B cell (primary cell): Measurements from ENCODE around the gene TBC1D22A. TPM values are rescaled to one million over a fixed set of nuclear protein-coding genes. Genes with fewer than 3 reads are reported as not detected.

Experiments
- ATAC-seq: fragments of 200-7000 bp; cut with Tn5 transposase; one replicate; pipeline ENCODE4 v1.10.0; 2021; ENCODE audit warnings: low read depth, mild to moderate bottlenecking, moderate number of reproducible peaks, moderate library complexity
- CTCF ChIA-PET: fragments of 350-600 bp; sonication (Branson Sonifier 250); formaldehyde crosslinking; loops from one replicate; lab custom pipeline; 2021; ENCODE audit warnings: antibody characterized with exemption, inconsistent platforms; lab: Charles Lee
- POLR2A ChIA-PET: fragments of 350-600 bp; sonication (Branson Sonifier 250); formaldehyde crosslinking; loops from one replicate; lab custom pipeline; 2021; ENCODE audit warnings: antibody characterized with exemption; lab: Charles Lee
- DNase-seq: peaks from one replicate; pipeline ENCODE4 v3.0.0; 2013
- H2AFZ ChIP-seq: 2 replicates; pipeline ENCODE4 v1.6.1; 2012; ENCODE audit warnings: mild to moderate bottlenecking, low read depth, low read length; ENCODE audit not compliant: insufficient read depth, poor library complexity, severe bottlenecking
- H3K27ac ChIP-seq, 2 donors: 1 replicate in 1 of 2; 2 replicates in 1 of 2; pipeline ENCODE4 v1.5.1; 2012 to 2013; ENCODE audit warnings: low read length in 2 of 2, mild to moderate bottlenecking in 2 of 2, moderate library complexity in 1 of 2
- H3K27me3 ChIP-seq, 4 experiments: fragments of 200-600 bp in 1 of 4; sonication (generic) in 1 of 4; replicated peaks in 1 of 4; 1 replicate in 2 of 4; 2 replicates in 2 of 4; pipeline versions ENCODE4 v1.6.1 to v1.7.0; 2013 to 2016; ENCODE audit warnings: low read length in 3 of 4, mild to moderate bottlenecking in 2 of 4, mixed read lengths in 1 of 4, moderate library complexity in 1 of 4; ENCODE audit not compliant: insufficient read depth in 4 of 4, control insufficient read depth in 3 of 4; ENCODE audit errors: control extremely low read depth in 1 of 4
- H3K36me3 ChIP-seq, 2 experiments: replicated peaks in 1 of 2; 1 replicate in 1 of 2; 2 replicates in 1 of 2; pipeline versions ENCODE4 v1.6.1 to v1.7.1; 2013; ENCODE audit warnings: low read length in 1 of 2; ENCODE audit not compliant: insufficient read depth in 2 of 2, control insufficient read depth in 1 of 2; ENCODE audit errors: control extremely low read depth in 1 of 2, extremely low read depth in 1 of 2
- H3K4me1 ChIP-seq, 2 donors: fragments of 200-600 bp in 1 of 2; sonication (generic) in 1 of 2; 1 replicate in 1 of 2; 2 replicates in 1 of 2; pipeline versions ENCODE4 v1.5.1 to v1.6.1; 2013 to 2017; ENCODE audit warnings: low read length in 2 of 2; ENCODE audit not compliant: control insufficient read depth in 2 of 2, insufficient read depth in 2 of 2
- H3K4me2 ChIP-seq: replicated peaks from 2 replicates; pipeline ENCODE3; 2012; ENCODE audit warnings: mild to moderate bottlenecking, low read depth, low read length; ENCODE audit not compliant: poor library complexity, severe bottlenecking
- H3K4me3 ChIP-seq, 5 experiments: fragments of 200-600 bp in 1 of 5; sonication (generic) in 1 of 5; 1 replicate in 3 of 5; 2 replicates in 2 of 5; pipeline versions ENCODE4 v1.5.1 to v1.7.0; 2011 to 2016; ENCODE audit warnings: low read length in 4 of 5, mild to moderate bottlenecking in 4 of 5, low read depth in 2 of 5, control low read depth in 1 of 5, moderate library complexity in 1 of 5; ENCODE audit not compliant: insufficient read depth in 1 of 5; ENCODE audit errors: control extremely low read depth in 1 of 5, extremely low read depth in 1 of 5
- H3K79me2 ChIP-seq: fragments of 200-600 bp; sonication (generic); one replicate; pipeline ENCODE4 v1.6.0; 2016; ENCODE audit warnings: low read length; ENCODE audit not compliant: control insufficient read depth, insufficient read depth
- H3K9ac ChIP-seq: fragments of 200-600 bp; sonication (generic); 2 replicates; pipeline ENCODE4 v1.6.1; 2017; ENCODE audit warnings: mild to moderate bottlenecking, low read length, moderate library complexity
- H3K9me3 ChIP-seq, 3 donors: one replicate each; pipeline versions ENCODE4 v1.6.1 to v1.7.1; 2013; ENCODE audit warnings: low read length in 2 of 3; ENCODE audit not compliant: control insufficient read depth in 2 of 3, insufficient read depth in 1 of 3; ENCODE audit errors: control extremely low read depth in 1 of 3
- H4K20me1 ChIP-seq: 2 replicates; pipeline ENCODE4 v1.6.0; 2012; ENCODE audit warnings: mild to moderate bottlenecking, low read length; ENCODE audit not compliant: insufficient read depth, control insufficient read depth, poor library complexity, severe bottlenecking
- H3K27ac Mint-ChIP-seq: one replicate; pipeline ENCODE4 v1.8.0; 2021; ENCODE audit warnings: mixed read lengths
- H3K27me3 Mint-ChIP-seq: one replicate; pipeline ENCODE4 v1.8.0; 2021; ENCODE audit warnings: mixed read lengths
- H3K4me1 Mint-ChIP-seq: one replicate; pipeline ENCODE4 v1.8.0; 2021; ENCODE audit warnings: mixed read lengths
- H3K4me3 Mint-ChIP-seq: one replicate; pipeline ENCODE4 v1.8.0; 2021; ENCODE audit warnings: mixed read lengths
- H3K9me3 Mint-ChIP-seq: one replicate; pipeline ENCODE4 v1.8.0; 2022; ENCODE audit warnings: mixed read lengths; ENCODE audit not compliant: insufficient read depth
- CTCF ChIP-seq: fragments of 200-600 bp; IDR thresholded peaks from one replicate; pipeline ENCODE4 v1.8.0; 2022; ENCODE audit warnings: antibody characterized with exemption, mild to moderate bottlenecking
- EZH2 ChIP-seq: IDR thresholded peaks from 2 replicates; pipeline ENCODE4 v1.6.1; 2012; ENCODE audit warnings: borderline replicate concordance, low read depth, mild to moderate bottlenecking, moderate library complexity, low read length; ENCODE audit not compliant: insufficient read depth, poor library complexity, severe bottlenecking
- WGBS: methylation state at CpG from one replicate; pipeline ENCODE4 v1.1.5; 2013; ENCODE audit warnings: missing lambda C conversion rate; ENCODE audit not compliant: insufficient coverage; 5-methylcytosine and 5-hydroxymethylcytosine counted together
- intact Hi-C: fragments of 100-400 bp; cut with micrococcal nuclease; formaldehyde crosslinking; loops from one replicate; pipeline ENCODE4 v1.10.0; 2022
- polyA plus RNA-seq: library from polyadenylated mRNA; depleted of rRNA; stranded (reverse); fragments of >200 nt; gene quantifications from 2 replicates; pipeline ENCODE4 v1.2.3, GENCODE V29; 2012
- total RNA-seq, 2 donors: library from RNA; stranded (reverse); fragments of 120-200 nt in 1 of 2; gene quantifications; 1 replicate in 1 of 2; 2 replicates in 1 of 2; pipeline versions ENCODE4 v1.2.3 to v1.2.4, GENCODE V29; 2013 to 2022

The TBC1D22A gene
- total and polyA plus RNA-seq, 2 donors (not counting 1 experiment from before 2014, with no cell fraction given) = 73.8 to 128 TPM

- no peaks in the 10 kb centered on the region for H3K27me3 ChIP-seq
- H3K9me3 ChIP-seq = peaks cover 0 to 35% (median 0%) of the 10 kb centered on the region in 3 donors
- ChIA-PET POLR2A (no interaction called here), CTCF (no interaction called here)
- no peak overlapping the region for H3K4me3 ChIP-seq
- Mint-ChIP-seq H3K4me3 (no peak overlapping the region), H3K27ac (no peak overlapping the region), H3K9me3 (peaks cover 2% of the 10 kb centered on the region), H3K27me3 (no peaks in the 10 kb centered on the region), H3K4me1 (no peaks in the 10 kb centered on the region)
- H3K9ac ChIP-seq = no peak overlapping the region
- no peak overlapping the region for H2AFZ ChIP-seq
- no peak overlapping the region for H3K4me2 ChIP-seq
- H3K27ac ChIP-seq = no peak overlapping the region
- H3K79me2 ChIP-seq = no peaks in the 10 kb centered on the region
- TF ChIP-seq CTCF (no peak), EZH2 (no peak)
- peaks cover 0 to 33% of the 10 kb centered on the region in 2 experiments for H3K36me3 ChIP-seq
- 91% methylated on average over 12 of the region's 14 CpGs for WGBS
- intact Hi-C loops = no loop called here
- H3K4me1 ChIP-seq = no peaks in the 10 kb centered on the region
- no peak for ATAC-seq
- DNase-seq = no peak
- peaks cover 28% of the 10 kb centered on the region for H4K20me1 ChIP-seq
Observed at GRCh38 chr22:47174671-47175112, 412.2 kb downstream of the TBC1D22A start.

DNA sequence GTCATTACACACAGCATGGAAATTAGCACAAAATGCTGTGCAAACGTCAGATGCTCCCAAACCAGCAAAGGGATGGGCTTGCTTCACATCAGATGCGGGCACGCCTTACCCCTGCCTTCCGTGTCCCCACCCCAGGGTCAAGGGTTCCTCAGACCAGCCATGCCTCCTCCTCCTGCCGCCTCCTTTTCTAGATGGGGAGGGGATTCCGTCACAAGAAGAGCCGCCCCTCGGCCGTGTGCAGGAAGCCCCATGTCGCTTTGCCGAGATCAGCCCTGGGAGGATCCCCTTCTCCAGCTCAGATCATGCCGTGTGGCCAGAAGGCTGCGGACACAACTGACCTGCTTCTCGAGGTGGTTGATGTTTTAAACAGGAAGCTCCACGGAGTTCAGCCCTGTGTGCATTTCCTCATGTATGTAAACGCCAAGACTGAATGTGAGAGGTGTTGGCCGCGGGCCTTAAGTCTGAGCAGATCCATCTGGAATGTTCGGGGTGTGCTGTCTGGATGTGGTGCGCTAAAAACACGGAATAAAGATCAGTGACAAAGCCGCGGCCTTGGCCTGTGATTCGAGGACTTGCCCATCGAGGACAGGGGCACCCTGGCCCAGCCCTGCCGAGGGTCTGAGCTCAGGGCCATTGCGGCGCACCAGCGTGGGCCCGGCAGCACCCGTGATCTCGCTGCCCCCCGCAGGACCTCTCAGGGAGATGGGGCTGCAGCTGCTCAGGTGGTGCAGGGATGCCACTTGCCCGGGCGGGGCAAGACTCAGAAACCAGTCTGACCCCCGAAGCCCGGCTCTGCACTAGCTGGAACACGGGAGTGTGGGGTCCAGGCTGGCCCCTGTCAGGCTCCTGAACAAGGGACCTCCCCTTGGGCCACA is 412.9 kb downstream of the TBC1D22A start:
- no peaks in the 10 kb centered on the region for H3K4me1 Mint-ChIP-seq
- Histone ChIP-seq H3K4me3 (no peak overlapping the region), H3K4me2 (no peak overlapping the region), H3K9me3 (peaks cover 0 to 35% (median 0%) of the 10 kb centered on the region in 3 donors), H2AFZ (no peak overlapping the region), H4K20me1 (peaks cover 28% of the 10 kb centered on the region), H3K36me3 (peaks cover 0 to 29% of the 10 kb centered on the region in 2 experiments), H3K27me3 (no peaks in the 10 kb centered on the region), H3K79me2 (no peaks in the 10 kb centered on the region), H3K9ac (no peak overlapping the region), H3K4me1 (no peaks in the 10 kb centered on the region), H3K27ac (no peak overlapping the region)
- TF ChIP-seq EZH2 = no peak
- no peak for TF ChIP-seq CTCF
- DNase-seq (no peak), ATAC-seq (no peak)
- POLR2A ChIA-PET = no interaction called here
- no peaks in the 10 kb centered on the region for H3K27me3 Mint-ChIP-seq
- H3K27ac Mint-ChIP-seq = no peak overlapping the region
- intact Hi-C loops = no loop called here
- H3K9me3 Mint-ChIP-seq = peaks cover 2% of the 10 kb centered on the region
- CTCF ChIA-PET = no interaction called here
- whole genome bisulfite sequencing = 97% methylated on average over 33 of the region's 38 CpGs
- H3K4me3 Mint-ChIP-seq = no peak overlapping the region
